Measurements from ENCODE around the gene TRIM71.
"Not testable (repeated sequence)": the region's sequence is repeated elsewhere in the genome, so short reads cannot be mapped to it uniquely, and the experiment has no call there.

The TRIM71 gene

GRCh38 chr3:32897001-32897601 lies 79.3 kb downstream of the TRIM71 start:
- Histone ChIP-seq H3K27me3 (ENCODE audit: control insufficient read depth, insufficient read depth, low read length, poor library complexity, severe bottlenecking) (no peaks in the 10 kb centered on the region), H3K4me3 (ENCODE audit: insufficient read depth, low read depth, low read length) (no peak overlapping the region), H3K9me3 (ENCODE audit: control insufficient read depth, low read length) (no peaks in the 10 kb centered on the region), H3K36me3 (ENCODE audit: control insufficient read depth, insufficient read depth, low read length) (peaks cover 17% of the 10 kb centered on the region), H3K27ac (ENCODE audit: insufficient read depth, low read depth, low read length, poor library complexity, severe bottlenecking) (no peak overlapping the region), H3K4me1 (ENCODE audit: control insufficient read depth, insufficient read depth, low read length) (no peaks in the 10 kb centered on the region)
- WGBS, 2 experiments: 88 to 96% methylated on average over 7 to 8 of the region's 8 CpGs

GRCh38 chr3:32897981-32898623 lies 80.3 kb downstream of the TRIM71 start:
- Histone ChIP-seq H3K4me3 (ENCODE audit: insufficient read depth, low read depth, low read length) (no peak overlapping the region), H3K9me3 (ENCODE audit: control insufficient read depth, low read length) (no peaks in the 10 kb centered on the region), H3K36me3 (ENCODE audit: control insufficient read depth, insufficient read depth, low read length) (peaks cover 17% of the 10 kb centered on the region), H3K27me3 (ENCODE audit: control insufficient read depth, insufficient read depth, low read length, poor library complexity, severe bottlenecking) (no peaks in the 10 kb centered on the region), H3K4me1 (ENCODE audit: control insufficient read depth, insufficient read depth, low read length) (no peaks in the 10 kb centered on the region), H3K27ac (ENCODE audit: insufficient read depth, low read depth, low read length, poor library complexity, severe bottlenecking) (no peak overlapping the region)
- 93 to 95% methylated on average over 5 of the region's 5 CpGs for WGBS, 2 experiments

GRCh38 chr3:32899265-32899664 lies 81.5 kb downstream of the TRIM71 start:
- Histone ChIP-seq H3K27ac (ENCODE audit: insufficient read depth, low read depth, low read length, poor library complexity, severe bottlenecking) (no peak overlapping the region), H3K9me3 (ENCODE audit: control insufficient read depth, low read length) (no peaks in the 10 kb centered on the region), H3K27me3 (ENCODE audit: control insufficient read depth, insufficient read depth, low read length, poor library complexity, severe bottlenecking) (no peaks in the 10 kb centered on the region), H3K4me1 (ENCODE audit: control insufficient read depth, insufficient read depth, low read length) (no peaks in the 10 kb centered on the region), H3K4me3 (ENCODE audit: insufficient read depth, low read depth, low read length) (no peak overlapping the region), H3K36me3 (ENCODE audit: control insufficient read depth, insufficient read depth, low read length) (peaks cover 6% of the 10 kb centered on the region)
- WGBS, 2 experiments: 98 to 99% methylated on average over 2 of the region's 2 CpGs

GRCh38 chr3:32901005-32901932 lies 83.5 kb downstream of the TRIM71 start:
- H3K36me3 ChIP-seq (ENCODE audit: control insufficient read depth, insufficient read depth, low read length): peaks cover 4% of the 10 kb centered on the region
- 94 to 96% methylated on average over 5 to 6 of the region's 7 CpGs for WGBS, 2 experiments
- H3K4me3 ChIP-seq (ENCODE audit: insufficient read depth, low read depth, low read length): no peak overlapping the region
- no peaks in the 10 kb centered on the region for H3K4me1 ChIP-seq (ENCODE audit: control insufficient read depth, insufficient read depth, low read length)
- no peak overlapping the region for H3K27ac ChIP-seq (ENCODE audit: insufficient read depth, low read depth, low read length, poor library complexity, severe bottlenecking)
- H3K9me3 ChIP-seq (ENCODE audit: control insufficient read depth, low read length): no peaks in the 10 kb centered on the region
- H3K27me3 ChIP-seq (ENCODE audit: control insufficient read depth, insufficient read depth, low read length, poor library complexity, severe bottlenecking): no peaks in the 10 kb centered on the region

- WGBS, 2 experiments: 85 to 87% methylated on average over 31 of the region's 31 CpGs
Measured at GRCh38 chr3:32902887-32903371, 85.1 kb downstream of the TRIM71 start.

GRCh38 chr3:32903953-32904352 lies 86.2 kb downstream of the TRIM71 start:
- Histone ChIP-seq H3K4me1 (ENCODE audit: control insufficient read depth, insufficient read depth, low read length) (no peaks in the 10 kb centered on the region), H3K27ac (ENCODE audit: insufficient read depth, low read depth, low read length, poor library complexity, severe bottlenecking) (no peak overlapping the region), H3K4me3 (ENCODE audit: insufficient read depth, low read depth, low read length) (no peak overlapping the region), H3K36me3 (ENCODE audit: control insufficient read depth, insufficient read depth, low read length) (no peaks in the 10 kb centered on the region), H3K9me3 (ENCODE audit: control insufficient read depth, low read length) (no peaks in the 10 kb centered on the region), H3K27me3 (ENCODE audit: control insufficient read depth, insufficient read depth, low read length, poor library complexity, severe bottlenecking) (no peaks in the 10 kb centered on the region)
- WGBS, 2 experiments: 93 to 96% methylated on average over 10 of the region's 10 CpGs

More at GRCh38 chr3:32902887-32903371, 85.1 kb downstream of the TRIM71 start:
- H3K36me3 ChIP-seq (ENCODE audit: control insufficient read depth, insufficient read depth, low read length); H3K27ac ChIP-seq (ENCODE audit: insufficient read depth, low read depth, low read length, poor library complexity, severe bottlenecking); H3K9me3 ChIP-seq (ENCODE audit: control insufficient read depth, low read length); H3K27me3 ChIP-seq (ENCODE audit: control insufficient read depth, insufficient read depth, low read length, poor library complexity, severe bottlenecking); H3K4me1 ChIP-seq (ENCODE audit: control insufficient read depth, insufficient read depth, low read length); H3K4me3 ChIP-seq (ENCODE audit: insufficient read depth, low read depth, low read length): not testable (repeated sequence)

- 93 to 95% methylated on average over 3 of the region's 3 CpGs for WGBS, 2 experiments
Measured at GRCh38 chr3:32909999-32910398, 92.2 kb downstream of the TRIM71 start.

GRCh38 chr3:32910954-32911353 lies 93.2 kb downstream of the TRIM71 start:
- Histone ChIP-seq H3K9me3 (ENCODE audit: control insufficient read depth, low read length) (no peaks in the 10 kb centered on the region), H3K27me3 (ENCODE audit: control insufficient read depth, insufficient read depth, low read length, poor library complexity, severe bottlenecking) (no peaks in the 10 kb centered on the region), H3K4me1 (ENCODE audit: control insufficient read depth, insufficient read depth, low read length) (no peaks in the 10 kb centered on the region), H3K36me3 (ENCODE audit: control insufficient read depth, insufficient read depth, low read length) (no peaks in the 10 kb centered on the region), H3K27ac (ENCODE audit: insufficient read depth, low read depth, low read length, poor library complexity, severe bottlenecking) (no peak overlapping the region), H3K4me3 (ENCODE audit: insufficient read depth, low read depth, low read length) (no peak overlapping the region)
- WGBS, 2 experiments: 87 to 91% methylated on average over 2 of the region's 2 CpGs

More at GRCh38 chr3:32909999-32910398, 92.2 kb downstream of the TRIM71 start:
- Histone ChIP-seq H3K4me3 (ENCODE audit: insufficient read depth, low read depth, low read length) (no peak overlapping the region), H3K36me3 (ENCODE audit: control insufficient read depth, insufficient read depth, low read length) (no peaks in the 10 kb centered on the region), H3K27me3 (ENCODE audit: control insufficient read depth, insufficient read depth, low read length, poor library complexity, severe bottlenecking) (no peaks in the 10 kb centered on the region), H3K4me1 (ENCODE audit: control insufficient read depth, insufficient read depth, low read length) (no peaks in the 10 kb centered on the region), H3K27ac (ENCODE audit: insufficient read depth, low read depth, low read length, poor library complexity, severe bottlenecking) (no peak overlapping the region), H3K9me3 (ENCODE audit: control insufficient read depth, low read length) (no peaks in the 10 kb centered on the region)

- 93 to 96% methylated on average over 1 of the region's 1 CpG for WGBS, 2 experiments
- no peaks in the 10 kb centered on the region for H3K9me3 ChIP-seq (ENCODE audit: control insufficient read depth, low read length)
- no peaks in the 10 kb centered on the region for H3K4me1 ChIP-seq (ENCODE audit: control insufficient read depth, insufficient read depth, low read length)
- no peak overlapping the region for H3K27ac ChIP-seq (ENCODE audit: insufficient read depth, low read depth, low read length, poor library complexity, severe bottlenecking)
- H3K27me3 ChIP-seq (ENCODE audit: control insufficient read depth, insufficient read depth, low read length, poor library complexity, severe bottlenecking): no peaks in the 10 kb centered on the region
- no peaks in the 10 kb centered on the region for H3K36me3 ChIP-seq (ENCODE audit: control insufficient read depth, insufficient read depth, low read length)
- H3K4me3 ChIP-seq (ENCODE audit: insufficient read depth, low read depth, low read length): no peak overlapping the region
Measured at GRCh38 chr3:32912046-32912445, 94.2 kb downstream of the TRIM71 start.

All from ectodermal cell (in vitro differentiated cells).